ENCODE results near the gene EXOG.

DNA sequence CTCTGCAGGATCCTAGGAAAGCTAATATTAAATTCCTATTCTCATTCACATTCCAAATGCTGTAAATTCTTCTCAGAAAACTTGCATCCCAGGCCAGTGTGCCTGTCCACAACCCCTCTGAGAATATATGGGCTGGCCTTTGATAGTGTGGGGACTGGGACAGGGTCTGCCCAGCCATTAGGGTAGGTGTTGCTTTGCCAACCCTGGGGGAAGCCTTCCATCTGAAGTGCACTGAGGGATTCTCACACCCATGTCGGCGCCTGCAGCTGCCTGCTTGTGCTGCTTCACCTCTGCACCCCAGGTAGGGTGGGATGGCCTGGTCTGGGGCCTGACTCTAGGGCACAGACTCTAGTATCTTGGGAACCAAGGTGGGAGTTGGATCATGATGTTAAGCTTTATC, 15.2 kb upstream of the EXOG start:
- TF ChIP-seq, protein P1, sequence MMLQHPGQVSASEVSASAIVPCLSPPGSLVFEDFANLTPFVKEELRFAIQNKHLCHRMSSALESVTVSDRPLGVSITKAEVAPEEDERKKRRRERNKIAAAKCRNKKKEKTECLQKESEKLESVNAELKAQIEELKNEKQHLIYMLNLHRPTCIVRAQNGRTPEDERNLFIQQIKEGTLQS (CRISPR knock-in tag; conservative IDR thresholded peaks at IDR 0.05), result no peak
- no peak for TF ChIP-seq TEAD4 (CRISPR knock-in tag; IDR thresholded peaks at IDR 0.05)

All from WTC11 (cell line).